Parathyroid adenoma (tissue), 2 donors: Measurements from ENCODE around the gene BASP1.
"Not testable (repeated sequence)": the region's sequence is repeated elsewhere in the genome, so short reads cannot be mapped to it uniquely, and the experiment has no call there.

Experiments used
- H2AFZ ChIP-seq: fragments of 300-600 bp; sonication (generic); one replicate; pipeline ENCODE4 v1.7.0; 2017; ENCODE audit warnings: antibody characterized with exemption, mild to moderate bottlenecking
- H3K27ac ChIP-seq: fragments of 300-600 bp; sonication (generic); one replicate; pipeline ENCODE4 v1.7.0; 2017
- H3K27me3 ChIP-seq: fragments of 300-600 bp; sonication (generic); one replicate; pipeline ENCODE4 v1.7.0; 2017; ENCODE audit warnings: low read length; ENCODE audit not compliant: control insufficient read depth, insufficient read depth
- H3K36me3 ChIP-seq: fragments of 300-600 bp; sonication (generic); one replicate; pipeline ENCODE4 v1.7.0; 2017; ENCODE audit warnings: low read length; ENCODE audit not compliant: control insufficient read depth, insufficient read depth
- H3K4me1 ChIP-seq: fragments of 300-600 bp; sonication (generic); one replicate; pipeline ENCODE4 v1.7.0; 2017; ENCODE audit warnings: control low read depth
- H3K4me2 ChIP-seq: fragments of 300-600 bp; sonication (generic); one replicate; pipeline ENCODE4 v1.7.0; 2017; ENCODE audit warnings: low read length
- H3K4me3 ChIP-seq: fragments of 300-600 bp; sonication (generic); one replicate; pipeline ENCODE4 v1.7.0; 2017; ENCODE audit warnings: low read depth, low read length
- H3K79me2 ChIP-seq: fragments of 300-600 bp; sonication (generic); one replicate; pipeline ENCODE4 v1.7.0; 2017; ENCODE audit warnings: control low read depth
- H3K9ac ChIP-seq: fragments of 300-600 bp; sonication (generic); one replicate; pipeline ENCODE4 v1.7.0; 2017; ENCODE audit warnings: mild to moderate bottlenecking
- H3K9me3 ChIP-seq: fragments of 300-600 bp; sonication (generic); one replicate; pipeline ENCODE4 v1.7.0; 2017; ENCODE audit warnings: low read length; ENCODE audit not compliant: control insufficient read depth
- TF ChIP-seq, protein P1 (sequence below): fragments of 300-600 bp; sonication (generic); IDR thresholded peaks from one replicate; pipeline ENCODE4 v1.7.0; 2017; ENCODE audit warnings: antibody characterized with exemption, mild to moderate bottlenecking
- donor health status: primary hyperparathyroidism.

The BASP1 gene

DNA sequence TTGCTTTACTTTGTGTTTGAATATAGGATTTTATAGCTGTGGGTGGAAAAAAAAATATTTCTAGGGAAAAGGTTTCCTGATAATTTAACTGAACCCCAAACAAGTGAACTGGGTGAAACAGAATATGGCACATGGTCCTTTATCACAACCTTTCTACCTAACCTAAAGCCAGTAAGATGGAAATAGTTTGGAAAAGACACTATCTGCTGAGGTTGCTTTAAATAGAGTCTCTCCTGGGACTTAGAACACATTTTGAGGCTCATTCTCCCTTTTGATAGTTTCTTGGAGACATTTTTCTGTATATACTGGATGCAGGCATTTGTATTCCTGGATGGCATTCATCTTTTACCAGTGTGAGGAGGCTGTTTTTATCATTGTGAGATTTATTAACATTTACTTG is 39.4 kb downstream of the BASP1 start:
- Histone ChIP-seq H3K9me3 (no peaks in the 10 kb centered on the region), H3K27me3 (no peaks in the 10 kb centered on the region), H3K79me2 (peaks cover 6% of the 10 kb centered on the region), H3K4me3 (no peak overlapping the region), H3K36me3 (no peaks in the 10 kb centered on the region), H3K27ac (no peak overlapping the region), H3K4me1 (peaks cover 2% of the 10 kb centered on the region), H3K4me2 (no peak overlapping the region), H2AFZ (no peak overlapping the region), H3K9ac (no peak overlapping the region)
- TF ChIP-seq, protein P1, sequence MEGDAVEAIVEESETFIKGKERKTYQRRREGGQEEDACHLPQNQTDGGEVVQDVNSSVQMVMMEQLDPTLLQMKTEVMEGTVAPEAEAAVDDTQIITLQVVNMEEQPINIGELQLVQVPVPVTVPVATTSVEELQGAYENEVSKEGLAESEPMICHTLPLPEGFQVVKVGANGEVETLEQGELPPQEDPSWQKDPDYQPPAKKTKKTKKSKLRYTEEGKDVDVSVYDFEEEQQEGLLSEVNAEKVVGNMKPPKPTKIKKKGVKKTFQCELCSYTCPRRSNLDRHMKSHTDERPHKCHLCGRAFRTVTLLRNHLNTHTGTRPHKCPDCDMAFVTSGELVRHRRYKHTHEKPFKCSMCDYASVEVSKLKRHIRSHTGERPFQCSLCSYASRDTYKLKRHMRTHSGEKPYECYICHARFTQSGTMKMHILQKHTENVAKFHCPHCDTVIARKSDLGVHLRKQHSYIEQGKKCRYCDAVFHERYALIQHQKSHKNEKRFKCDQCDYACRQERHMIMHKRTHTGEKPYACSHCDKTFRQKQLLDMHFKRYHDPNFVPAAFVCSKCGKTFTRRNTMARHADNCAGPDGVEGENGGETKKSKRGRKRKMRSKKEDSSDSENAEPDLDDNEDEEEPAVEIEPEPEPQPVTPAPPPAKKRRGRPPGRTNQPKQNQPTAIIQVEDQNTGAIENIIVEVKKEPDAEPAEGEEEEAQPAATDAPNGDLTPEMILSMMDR, result no peak

DNA sequence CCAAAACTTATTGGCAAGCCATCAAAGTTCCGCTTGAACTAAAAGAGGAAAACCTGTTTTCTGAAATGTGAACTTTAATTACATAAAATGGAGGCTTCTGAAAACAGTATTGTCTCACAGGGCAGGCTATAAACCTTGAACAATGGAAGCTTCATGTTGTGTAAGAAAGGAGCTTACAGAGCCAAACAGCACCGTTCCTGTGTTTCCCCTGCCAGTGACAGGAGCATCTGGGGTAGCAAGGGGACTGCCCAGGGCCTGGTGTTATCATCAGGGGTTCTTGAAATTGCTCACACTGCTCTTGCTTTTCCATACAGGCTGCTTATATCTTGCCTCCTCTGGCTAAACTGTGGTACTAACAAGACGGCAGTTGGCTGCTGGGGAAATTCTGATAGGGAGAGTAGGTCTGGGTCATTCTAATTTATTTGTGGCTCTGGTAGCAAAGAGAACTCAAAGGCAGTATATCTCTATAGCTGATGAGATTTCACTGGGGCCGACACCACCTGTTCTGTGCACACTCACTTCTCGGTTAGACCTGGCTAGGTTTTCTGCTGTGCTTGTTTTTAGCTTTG is 40.4 kb downstream of the BASP1 start:
- TF ChIP-seq, protein P1, result no peak
- Histone ChIP-seq H3K9me3 (no peaks in the 10 kb centered on the region), H3K9ac (no peak overlapping the region), H2AFZ (no peak overlapping the region), H3K27ac (no peak overlapping the region), H3K4me1 (no peaks in the 10 kb centered on the region), H3K27me3 (no peaks in the 10 kb centered on the region), H3K4me2 (no peak overlapping the region), H3K79me2 (peaks cover 4% of the 10 kb centered on the region), H3K36me3 (no peaks in the 10 kb centered on the region), H3K4me3 (no peak overlapping the region)

DNA sequence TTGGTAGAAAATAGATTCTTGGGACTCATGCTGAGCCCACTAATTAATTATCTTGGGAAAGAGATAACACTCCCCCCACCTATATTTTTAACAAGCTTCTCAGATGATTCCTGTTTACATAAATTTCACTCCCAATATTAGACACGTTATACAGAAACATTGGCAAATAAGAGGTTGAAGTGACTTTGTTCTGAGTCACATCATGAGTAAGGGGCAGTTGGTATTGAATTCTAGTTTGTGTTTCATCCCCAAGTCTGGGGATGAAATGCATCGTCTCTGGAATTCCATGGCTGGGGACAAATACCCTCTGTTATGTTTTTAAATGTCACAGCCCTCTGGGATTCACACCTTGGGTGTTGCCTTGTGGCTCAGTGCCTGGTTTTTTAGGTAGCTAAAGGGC is 41.0 kb downstream of the BASP1 start:
- Histone ChIP-seq H3K4me2 (no peak overlapping the region), H3K36me3 (no peaks in the 10 kb centered on the region), H3K27me3 (no peaks in the 10 kb centered on the region), H3K27ac (no peak overlapping the region), H2AFZ (no peak overlapping the region), H3K9ac (no peak overlapping the region), H3K79me2 (peaks cover 2% of the 10 kb centered on the region), H3K4me1 (no peaks in the 10 kb centered on the region), H3K9me3 (no peaks in the 10 kb centered on the region), H3K4me3 (no peak overlapping the region)
- TF ChIP-seq, protein P1, result no peak

DNA sequence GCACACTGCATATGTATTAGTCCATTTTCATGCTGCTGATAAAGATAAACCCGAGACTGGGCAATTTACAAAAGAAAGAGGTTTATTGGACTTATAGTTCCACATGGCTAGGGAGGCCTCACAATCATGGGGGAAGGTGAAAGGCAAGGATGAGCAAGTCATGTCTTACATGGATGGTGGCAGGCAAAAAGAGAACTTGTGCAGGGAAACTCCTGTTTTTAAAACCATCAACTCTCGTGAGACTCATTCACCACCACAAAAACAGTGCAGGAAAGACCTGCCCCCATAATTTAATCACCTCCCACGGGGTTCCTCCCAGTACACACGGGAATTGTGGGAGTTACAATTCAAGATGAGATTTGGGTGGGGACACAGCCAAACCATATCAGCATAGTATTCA is 41.6 kb downstream of the BASP1 start:
- not testable (repeated sequence) for H3K79me2 ChIP-seq, H3K4me1 ChIP-seq, H3K27me3 ChIP-seq, H2AFZ ChIP-seq, H3K9ac ChIP-seq, H3K4me2 ChIP-seq, H3K9me3 ChIP-seq, H3K36me3 ChIP-seq, H3K4me3 ChIP-seq, H3K27ac ChIP-seq

DNA sequence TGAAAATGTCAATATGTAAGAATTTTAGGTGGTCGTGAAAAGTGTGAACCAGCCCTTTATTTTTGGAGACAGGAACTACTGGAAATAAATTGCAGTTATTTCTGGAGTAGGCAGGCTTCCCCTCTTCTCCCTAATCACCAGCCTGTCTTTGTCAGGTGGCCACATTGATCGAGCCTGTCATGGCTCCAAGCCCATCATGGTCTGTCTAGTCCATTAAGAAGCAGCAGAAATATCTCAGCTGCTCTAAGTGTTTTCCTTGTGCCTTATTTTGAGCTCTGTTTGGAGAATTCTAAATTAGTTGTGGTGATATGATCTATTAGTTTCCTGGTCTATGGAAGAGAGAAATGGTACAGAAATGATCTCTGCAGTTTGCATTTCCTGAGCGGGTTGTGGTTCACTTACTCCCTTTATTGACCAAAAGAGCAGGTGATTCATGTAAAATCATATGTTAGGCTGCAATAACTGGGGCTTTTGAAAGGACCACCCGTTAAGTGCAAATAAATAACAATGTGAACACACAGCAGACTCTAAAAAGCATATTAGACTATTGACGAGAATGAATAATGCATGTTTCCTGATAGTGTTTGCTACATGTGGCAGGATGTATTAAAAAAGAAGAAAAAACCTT is 42.3 kb downstream of the BASP1 start:
- H3K27ac ChIP-seq, result no peak overlapping the region
- no peaks in the 10 kb centered on the region for H3K4me1 ChIP-seq
- no peak overlapping the region for H3K4me2 ChIP-seq
- H3K9ac ChIP-seq, result no peak overlapping the region
- H3K9me3 ChIP-seq, result no peaks in the 10 kb centered on the region
- TF ChIP-seq, protein P1, result no peak
- H2AFZ ChIP-seq, result no peak overlapping the region
- H3K27me3 ChIP-seq, result no peaks in the 10 kb centered on the region
- no peaks in the 10 kb centered on the region for H3K36me3 ChIP-seq
- H3K79me2 ChIP-seq, result no peaks in the 10 kb centered on the region
- no peak overlapping the region for H3K4me3 ChIP-seq
